GM13976 (cell line): Measurements from ENCODE around the gene PFDN2.
"Not testable (repeated sequence)": the region's sequence is repeated elsewhere in the genome, so short reads cannot be mapped to it uniquely, and the experiment has no call there.

Experiments
- DNase-seq: peaks from one replicate; pipeline ENCODE4 v3.0.0; 2012; ENCODE audit warnings: low spot score
- CTCF ChIP-seq: IDR thresholded peaks from 2 replicates; pipeline ENCODE4 v1.5.1; 2012; ENCODE audit warnings: borderline replicate concordance, mild to moderate bottlenecking; ENCODE audit not compliant: insufficient read depth; ENCODE audit errors: extremely low read depth, missing control alignments, control extremely low read depth
- in situ Hi-C: fragments of 300-500 bp; cut with MboI; formaldehyde crosslinking; loops from one replicate; pipeline ENCODE4 v1.12.0; 2022; ENCODE audit warnings: low sequenced_read_pairs, mixed read lengths, inconsistent platforms; ENCODE audit not compliant: unreplicated experiment

PFDN2 gene

GRCh38 chr1:161069731-161070270 lies 48.0 kb downstream of the PFDN2 start, which contains the start of gene ARHGAP30:
ARHGAP30 (minus strand) TSS chr1:161069891; CDS start chr1:161069624, 267 bp downstream.
- peak; percentile 95 for DNase-seq
- in situ Hi-C loops, result no loop called here
- TF ChIP-seq CTCF, result no peak

GRCh38 chr1:161069241-161069640 lies 48.6 kb downstream of the PFDN2 start:
- DNase-seq, result no peak
- in situ Hi-C loops, result no loop called here

GRCh38 chr1:161068306-161069234 lies 49.3 kb downstream of the PFDN2 start:
- peak; percentile 87 for DNase-seq
- in situ Hi-C loops, result no loop called here
- TF ChIP-seq CTCF, result no peak

More at GRCh38 chr1:161069241-161069640, 48.6 kb downstream of the PFDN2 start:
- TF ChIP-seq CTCF, result no peak

- TF ChIP-seq CTCF, result no peak
- in situ Hi-C loops, result no loop called here
- no peak for DNase-seq
Observed at GRCh38 chr1:161066694-161067093, 51.1 kb downstream of the PFDN2 start.

- DNase-seq, in situ Hi-C loops: not testable (repeated sequence)
Observed at GRCh38 chr1:161065681-161066080, 52.2 kb downstream of the PFDN2 start.

GRCh38 chr1:161063936-161064335 lies 53.9 kb downstream of the PFDN2 start:
- in situ Hi-C loops, result not testable (repeated sequence)

GRCh38 chr1:161061419-161061818 lies 56.4 kb downstream of the PFDN2 start:
- no peak for DNase-seq
- TF ChIP-seq CTCF, result no peak
- in situ Hi-C loops, result no loop called here

More at GRCh38 chr1:161063936-161064335, 53.9 kb downstream of the PFDN2 start:
- DNase-seq, result not testable (repeated sequence)

GRCh38 chr1:161059293-161059692 lies 58.5 kb downstream of the PFDN2 start:
- no peak for TF ChIP-seq CTCF
- in situ Hi-C loops, result no loop called here
- no peak for DNase-seq
